ENCODE data around the gene ACTG2.
"Not testable (repeated sequence)": the region's sequence is repeated elsewhere in the genome, so short reads cannot be mapped to it uniquely, and the experiment has no call there.

Gene ACTG2

DNA sequence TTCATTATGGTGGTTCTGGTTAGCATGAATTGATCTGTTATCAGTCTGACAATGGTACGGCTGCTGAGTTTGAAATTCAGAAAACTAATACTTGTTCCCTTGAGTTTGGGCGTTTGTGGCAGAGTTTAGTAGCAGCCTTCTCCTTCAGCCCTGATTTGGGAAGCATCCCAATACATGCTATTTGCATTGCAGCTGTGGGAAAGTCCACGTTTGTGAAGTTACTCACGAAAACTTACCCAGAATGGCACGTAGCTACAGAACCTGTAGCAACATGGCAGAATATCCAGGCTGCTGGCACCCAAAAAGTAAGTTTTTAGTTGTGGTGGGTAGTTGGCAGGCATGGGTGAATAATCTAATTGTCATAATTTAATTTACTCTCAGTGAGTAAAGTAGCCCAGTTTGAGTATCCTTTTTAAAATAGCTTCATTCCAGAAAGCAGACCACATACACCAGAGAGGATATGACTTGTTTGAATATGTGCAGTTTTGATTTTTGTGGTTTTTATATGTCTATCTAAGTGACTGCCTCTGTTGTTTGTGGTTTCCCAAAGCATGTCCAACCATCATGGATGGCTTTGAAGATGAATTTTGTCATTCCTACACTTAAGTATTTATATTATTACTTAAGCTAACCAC, 46.0 kb downstream of the ACTG2 start:
- DNase-seq, result no peak

- peak; percentile 26 to 36 for DNase-seq
Measured at GRCh38 chr2:73939419-73939818, 46.6 kb downstream of the ACTG2 start.

DNA sequence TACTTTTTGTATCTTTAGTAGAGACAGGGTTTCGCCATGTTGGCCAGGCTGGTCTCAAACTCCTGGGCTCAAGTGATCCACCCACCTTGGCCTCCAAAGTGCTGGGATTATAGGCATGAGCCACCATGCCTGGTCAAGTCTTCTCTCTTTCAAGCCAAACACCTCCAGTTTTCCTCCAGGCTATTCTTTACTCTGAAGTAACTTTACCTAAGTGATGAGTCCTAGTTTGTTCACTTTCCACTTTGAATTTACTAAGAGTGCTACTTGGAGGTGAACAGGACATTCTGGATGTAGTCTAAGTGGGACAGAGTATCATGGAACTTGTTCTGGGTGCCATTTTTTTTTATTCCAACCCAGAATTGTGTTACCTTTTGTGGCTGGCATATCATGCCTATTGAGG, 47.3 kb downstream of the ACTG2 start:
- not testable (repeated sequence) for DNase-seq

DNA sequence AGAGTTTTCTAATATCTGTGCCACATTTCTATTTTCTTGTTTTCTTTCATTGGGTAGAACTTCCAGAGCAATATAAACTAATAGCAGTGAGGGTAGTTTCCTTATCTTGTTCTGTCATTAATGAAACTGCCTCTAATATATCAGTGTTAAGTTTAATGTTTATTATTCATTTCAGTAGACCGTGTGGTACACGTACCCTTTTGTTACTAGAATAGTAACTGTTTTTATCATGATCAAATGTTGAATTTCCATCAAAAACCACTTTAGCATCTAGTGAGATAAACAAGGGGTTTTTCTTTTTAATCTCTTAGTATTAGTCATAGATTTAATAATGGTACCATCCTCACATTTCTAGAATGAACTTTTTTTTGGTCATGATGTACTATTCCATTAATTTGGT, 49.9 kb downstream of the ACTG2 start:
- DNase-seq, result no peak

- no peak for DNase-seq
Measured at GRCh38 chr2:73944714-73945113, 51.9 kb downstream of the ACTG2 start.

- DNase-seq, result no peak
Measured at GRCh38 chr2:73946215-73946614, 53.4 kb downstream of the ACTG2 start.

DNA sequence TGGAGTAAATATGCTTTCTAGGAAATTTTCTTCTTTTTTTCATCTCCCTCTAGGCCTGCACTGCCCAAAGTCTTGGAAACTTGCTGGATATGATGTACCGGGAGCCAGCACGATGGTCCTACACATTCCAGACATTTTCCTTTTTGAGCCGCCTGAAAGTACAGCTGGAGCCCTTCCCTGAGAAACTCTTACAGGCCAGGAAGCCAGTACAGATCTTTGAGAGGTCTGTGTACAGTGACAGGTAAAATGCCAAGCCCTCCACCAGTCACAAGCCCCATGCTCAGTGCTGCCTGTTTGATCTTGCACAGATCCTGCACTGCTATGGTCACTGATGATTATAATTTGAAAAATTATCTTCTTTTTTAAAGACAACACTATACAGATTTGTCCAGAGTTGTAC, 53.9 kb downstream of the ACTG2 start:
- no peak for DNase-seq

GRCh38 chr2:73947412-73948018, 54.7 kb downstream of the ACTG2 start:
- no peak for DNase-seq

DNA sequence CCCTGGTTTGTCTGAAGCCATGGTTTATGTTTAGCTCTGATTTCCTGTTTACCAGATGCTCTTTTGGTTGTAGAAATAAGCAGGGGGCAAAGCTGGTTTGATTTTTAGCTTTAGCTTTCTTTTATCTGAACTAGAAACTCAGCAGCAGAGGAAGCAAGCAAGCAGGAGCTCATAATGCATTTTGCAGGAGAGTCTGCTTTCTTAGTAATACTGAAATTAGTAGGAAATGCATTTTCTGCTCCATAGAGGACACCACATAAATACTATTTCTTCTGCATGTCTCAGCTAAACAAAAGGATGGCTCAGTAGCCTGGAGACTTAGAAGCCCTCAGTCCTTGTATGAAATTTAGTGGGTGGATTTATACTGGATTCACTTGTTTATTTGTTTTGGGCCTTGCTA, 57.0 kb downstream of the ACTG2 start:
- DNase-seq, result no peak

- peak in 1 of 2 donors; percentile 30 for DNase-seq
Measured at GRCh38 chr2:73952499-73953446, 60.0 kb downstream of the ACTG2 start.

DNA sequence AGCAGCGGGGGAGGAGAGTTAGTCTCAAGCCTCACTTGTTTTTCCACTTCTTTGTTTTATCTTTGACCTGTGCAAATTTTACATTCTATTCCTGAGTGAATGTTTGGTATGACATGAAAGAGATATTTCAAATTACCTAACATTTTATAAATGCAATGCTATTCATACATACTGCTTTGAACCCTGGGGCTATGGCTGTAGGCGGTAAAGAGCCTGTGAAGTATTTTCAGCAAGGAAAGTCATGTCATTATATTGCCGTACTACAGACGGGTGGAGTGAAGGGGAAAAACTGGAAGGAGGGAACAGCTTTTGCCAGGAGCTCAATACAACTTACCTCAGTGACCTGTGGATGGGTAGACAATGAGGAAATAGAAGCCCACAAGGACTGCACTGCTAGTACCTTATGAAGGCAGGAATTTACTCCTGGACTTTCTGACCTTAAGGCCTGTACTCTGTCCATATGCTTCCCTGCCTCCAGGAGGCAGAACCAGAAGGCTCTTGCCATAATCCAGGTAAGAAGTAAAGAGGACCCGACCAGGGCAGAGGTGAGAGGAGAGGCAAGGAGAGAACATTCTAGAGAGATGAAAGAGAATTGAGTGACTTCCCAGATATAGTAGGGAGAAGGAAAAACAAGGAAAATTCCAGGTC, 63.5 kb downstream of the ACTG2 start:
- no peak for DNase-seq

DNA sequence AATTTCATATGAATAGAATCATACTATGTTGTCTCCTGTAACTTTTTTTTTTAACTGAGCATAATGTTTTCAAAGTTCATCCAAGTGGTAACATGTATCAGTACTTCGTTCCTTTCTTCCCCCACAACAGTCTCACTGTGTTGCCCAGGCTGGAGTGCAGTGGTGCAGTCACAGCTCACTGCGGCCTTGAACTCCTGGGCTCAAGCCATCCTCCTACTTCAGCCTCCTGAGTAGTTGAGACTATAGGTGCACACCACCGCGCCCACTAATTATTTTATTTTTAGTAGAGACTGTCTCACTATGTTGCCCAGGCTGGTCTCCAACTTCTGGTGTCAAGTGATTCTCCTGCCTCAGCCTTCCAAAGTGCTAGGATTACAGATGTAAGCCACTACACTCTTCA, 68.5 kb downstream of the ACTG2 start:
- DNase-seq, result no peak

GRCh38 chr2:73961823-73962615, 69.2 kb downstream of the ACTG2 start:
- DNase-seq, result no peak

DNA sequence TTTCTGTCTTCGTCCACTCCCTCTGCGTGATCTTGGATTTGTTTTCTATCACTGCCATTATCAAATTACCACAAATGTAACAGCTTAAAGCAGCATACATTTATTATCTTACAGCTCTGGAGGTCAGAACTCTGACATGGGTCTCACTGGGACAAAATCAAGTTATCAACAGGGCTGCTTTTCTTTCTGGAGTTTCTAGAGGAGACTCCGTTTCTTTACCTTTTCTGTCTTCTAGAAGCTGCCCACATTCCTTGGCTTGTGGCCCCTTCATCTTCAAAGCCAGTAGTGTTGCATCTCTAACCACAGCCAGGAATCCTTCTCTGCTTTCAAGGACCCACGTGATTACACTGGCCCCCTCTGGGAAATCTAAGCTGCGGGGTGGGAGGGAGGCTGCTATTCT, 70.0 kb downstream of the ACTG2 start:
- no peak for DNase-seq

- DNase-seq, result no peak
Measured at GRCh38 chr2:73963385-73964120, 70.7 kb downstream of the ACTG2 start.

DNA sequence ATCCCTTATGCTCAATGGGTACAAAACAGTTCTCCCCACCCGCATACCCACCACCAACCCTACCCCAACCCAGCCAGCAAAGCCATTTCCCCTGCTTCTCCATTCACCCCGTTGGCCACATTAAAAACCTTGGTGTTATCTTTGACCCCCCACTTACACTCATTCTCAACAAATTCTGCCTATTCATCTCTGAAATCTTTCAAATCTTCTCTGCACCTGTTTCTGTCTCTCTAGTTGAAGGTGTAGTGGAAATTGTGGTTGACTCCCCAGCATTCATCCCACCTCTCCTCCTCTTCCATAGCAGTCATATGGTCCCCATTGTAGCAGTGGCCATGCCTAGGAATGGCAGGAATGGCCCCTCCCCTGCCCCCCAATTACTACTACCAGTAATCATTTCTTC, 71.4 kb downstream of the ACTG2 start:
- DNase-seq, result no peak

DNA sequence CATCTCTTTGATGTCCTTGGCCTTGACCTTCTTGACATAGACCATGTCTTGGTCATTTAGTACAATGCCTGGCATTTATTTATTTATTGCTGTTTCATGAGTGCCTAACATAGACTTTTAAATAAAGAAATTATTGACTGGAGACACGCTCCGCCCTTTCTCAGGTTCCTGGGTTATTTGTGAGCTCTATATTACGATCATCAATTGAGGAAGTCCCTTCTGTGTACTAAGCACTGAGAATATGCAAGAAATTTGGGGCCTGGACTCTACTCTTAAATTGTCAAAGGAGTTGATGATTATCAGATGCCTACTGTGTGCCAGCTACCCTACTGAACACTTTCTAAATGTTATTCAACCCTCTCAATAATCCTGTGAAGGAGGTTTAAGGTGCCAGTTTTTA, 72.2 kb downstream of the ACTG2 start:
- DNase-seq, result no peak

DNA sequence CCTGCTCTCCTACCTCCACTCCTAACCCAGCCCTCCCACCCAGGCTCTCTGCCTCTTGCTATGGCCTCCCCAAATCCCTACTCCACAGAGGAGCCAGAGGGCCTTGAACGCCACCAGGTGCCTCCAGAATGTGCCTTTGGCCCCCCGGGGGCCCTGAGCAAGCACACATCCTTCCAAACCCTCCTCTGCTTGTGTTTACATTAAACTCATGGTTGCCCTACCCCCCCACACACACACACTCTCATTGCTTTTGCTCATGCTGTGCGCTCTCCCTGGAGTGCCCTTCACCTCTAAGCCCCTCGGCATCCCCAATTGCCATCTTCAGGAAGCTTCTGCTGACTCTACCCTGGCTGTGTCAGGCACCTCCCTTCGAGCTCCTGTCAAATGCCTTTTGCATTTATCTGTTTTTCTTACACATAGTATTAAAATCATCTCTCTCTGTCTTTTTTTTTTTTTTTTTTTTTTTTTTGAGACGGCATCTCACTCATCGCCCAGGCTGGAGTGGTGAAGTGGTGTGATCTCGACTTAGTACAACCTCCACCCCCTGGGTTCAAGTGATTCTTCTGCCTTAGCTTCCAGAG, 75.6 kb downstream of the ACTG2 start:
- no peak for DNase-seq

GRCh38 chr2:73969356-73969755, 76.5 kb downstream of the ACTG2 start:
- no peak for DNase-seq

Measured in CD4-positive, alpha-beta T cell treated with Interleukin-1 beta for 1 hour (primary cell).